ENCODE results near the gene SLF2.
"Not testable (repeated sequence)": the region's sequence is repeated elsewhere in the genome, so short reads cannot be mapped to it uniquely, and the experiment has no call there.

The SLF2 gene

DNA sequence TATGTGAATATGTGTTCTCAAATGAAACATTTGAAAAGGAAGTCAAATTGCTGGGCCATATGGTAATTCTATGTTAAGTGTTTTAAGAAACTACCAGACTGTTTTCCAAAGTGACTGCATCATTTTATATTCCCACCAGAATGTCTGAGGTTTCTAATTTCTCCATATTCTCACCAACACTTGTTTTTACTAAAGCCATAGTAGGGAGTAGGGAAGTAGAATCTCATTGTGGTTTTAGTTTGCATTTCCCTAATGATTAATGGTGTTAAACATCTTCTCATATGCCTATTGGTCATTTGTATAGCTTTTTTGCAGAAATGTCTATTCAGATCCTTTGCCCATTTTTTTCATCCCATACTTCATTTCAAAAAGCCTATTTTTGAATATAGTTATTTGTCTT, 47.5 kb downstream of the SLF2 start:
- no peak for DNase-seq (ENCODE audit: low read depth in 1 of 2, low spot score in 1 of 2)

DNA sequence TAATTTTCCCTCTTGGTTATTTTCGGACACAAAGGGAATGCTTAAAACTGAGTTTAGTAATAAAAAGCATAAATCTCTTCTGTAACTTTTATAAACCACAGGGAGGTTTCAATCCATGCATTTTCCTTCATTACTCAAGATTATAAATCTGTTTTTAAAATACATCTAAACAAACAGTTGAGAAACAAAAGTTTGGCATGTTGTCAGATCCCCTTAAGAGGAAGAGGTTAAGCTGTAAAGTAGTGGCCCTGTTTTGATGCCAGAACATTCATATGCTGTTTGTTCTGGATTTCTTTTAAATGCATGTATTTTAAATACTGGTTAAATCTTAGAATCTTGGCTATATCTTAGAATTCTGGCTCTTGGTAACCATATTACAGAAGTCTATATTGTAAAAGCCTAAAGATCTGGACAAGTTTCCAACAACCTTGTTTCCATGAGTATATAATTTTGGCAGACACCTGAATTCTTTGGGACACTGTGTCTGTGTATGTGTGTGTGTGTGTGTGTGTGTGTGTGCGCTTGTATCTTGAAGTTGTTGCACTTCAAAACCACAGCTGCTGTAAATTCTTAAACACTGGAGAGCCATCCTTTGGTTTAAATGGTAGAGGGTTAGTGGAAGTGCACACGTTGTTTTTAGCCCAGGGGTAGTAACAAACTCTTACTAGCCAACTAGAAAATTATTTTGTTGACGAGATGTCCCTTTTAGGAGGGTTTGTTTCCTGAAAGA, 49.8 kb downstream of the SLF2 start:
- no peak for DNase-seq (ENCODE audit: low read depth in 1 of 2, low spot score in 1 of 2)

DNA sequence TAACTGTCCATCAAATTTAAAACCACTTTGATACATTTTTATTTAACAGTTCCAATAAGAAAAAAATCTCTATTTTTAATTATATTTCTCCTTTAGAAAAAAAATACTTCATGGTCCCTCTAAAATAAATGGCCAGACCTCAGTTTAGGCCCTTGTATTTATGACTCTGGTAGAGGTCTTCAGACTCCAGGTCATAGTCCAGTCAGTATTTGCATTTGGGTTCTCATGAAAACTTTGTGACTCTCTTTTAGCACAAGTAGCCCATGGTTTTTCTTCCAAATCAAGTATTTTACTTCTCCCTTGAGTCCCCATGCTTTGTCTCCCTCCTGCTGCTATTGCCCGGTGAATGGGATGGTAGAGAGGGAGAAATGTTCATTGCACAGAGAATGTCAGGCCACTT, 51.1 kb downstream of the SLF2 start:
- DNase-seq (ENCODE audit: low read depth in 1 of 2, low spot score in 1 of 2), result no peak

DNA sequence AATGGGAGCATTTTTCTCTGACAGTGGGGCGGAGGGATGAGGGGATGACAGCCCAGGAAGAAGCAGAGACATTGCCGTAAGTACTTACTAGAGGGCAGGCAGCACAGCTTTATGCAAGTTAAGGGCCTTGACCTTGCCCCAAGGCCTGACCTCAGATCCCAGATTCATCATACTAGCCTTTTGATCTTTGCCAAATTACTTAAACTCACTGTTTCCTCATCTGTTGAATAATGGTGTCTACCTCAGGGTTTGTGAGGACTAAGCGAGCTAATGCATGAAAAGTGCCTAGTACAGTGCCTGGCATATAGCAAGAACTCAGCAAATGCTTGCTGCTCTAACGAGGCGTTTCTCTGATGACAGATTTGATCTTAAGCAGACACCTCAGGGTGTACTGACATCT, 53.1 kb downstream of the SLF2 start:
- no peak for DNase-seq (ENCODE audit: low read depth in 1 of 2, low spot score in 1 of 2)

DNA sequence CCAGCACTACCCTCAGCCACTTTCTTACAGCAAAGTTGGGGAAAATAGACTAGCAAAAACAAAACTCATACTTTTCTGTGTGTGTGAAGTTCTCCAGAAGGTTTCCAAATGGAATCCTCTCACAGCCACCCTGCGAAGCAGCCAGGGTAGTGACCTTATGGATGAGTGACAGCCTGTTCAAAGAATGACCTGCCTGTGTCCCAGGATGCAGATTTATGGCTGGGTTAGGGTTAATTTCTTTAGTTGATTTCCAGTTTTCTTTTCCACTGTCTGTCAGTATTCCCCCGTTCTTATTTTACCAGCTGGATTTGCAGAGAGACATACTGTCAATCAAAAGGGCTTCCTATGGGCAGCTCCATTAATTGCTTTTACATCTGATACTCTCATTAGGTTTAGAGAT, 54.1 kb downstream of the SLF2 start:
- no peak for DNase-seq (ENCODE audit: low read depth in 1 of 2, low spot score in 1 of 2)

DNA sequence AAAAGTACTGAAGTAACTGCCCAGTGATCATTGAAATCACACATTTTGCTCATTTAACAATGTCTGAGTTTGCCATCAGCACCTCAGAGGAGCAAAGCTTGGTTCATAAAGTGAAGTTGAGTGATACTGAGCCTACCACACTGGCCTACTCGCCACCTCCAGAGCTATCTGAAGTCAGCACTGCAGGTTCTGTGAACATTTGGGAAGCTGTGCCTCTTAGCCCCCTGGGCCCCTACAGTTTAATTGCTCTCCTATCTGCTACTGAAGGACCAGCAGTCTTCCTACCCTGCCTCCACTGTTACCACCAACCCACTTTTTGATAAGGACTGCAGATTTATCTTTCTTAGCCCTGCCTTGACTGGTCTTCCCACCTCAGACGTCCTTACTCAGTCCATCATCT, 54.6 kb downstream of the SLF2 start:
- no peak for DNase-seq (ENCODE audit: low read depth in 1 of 2, low spot score in 1 of 2)

DNA sequence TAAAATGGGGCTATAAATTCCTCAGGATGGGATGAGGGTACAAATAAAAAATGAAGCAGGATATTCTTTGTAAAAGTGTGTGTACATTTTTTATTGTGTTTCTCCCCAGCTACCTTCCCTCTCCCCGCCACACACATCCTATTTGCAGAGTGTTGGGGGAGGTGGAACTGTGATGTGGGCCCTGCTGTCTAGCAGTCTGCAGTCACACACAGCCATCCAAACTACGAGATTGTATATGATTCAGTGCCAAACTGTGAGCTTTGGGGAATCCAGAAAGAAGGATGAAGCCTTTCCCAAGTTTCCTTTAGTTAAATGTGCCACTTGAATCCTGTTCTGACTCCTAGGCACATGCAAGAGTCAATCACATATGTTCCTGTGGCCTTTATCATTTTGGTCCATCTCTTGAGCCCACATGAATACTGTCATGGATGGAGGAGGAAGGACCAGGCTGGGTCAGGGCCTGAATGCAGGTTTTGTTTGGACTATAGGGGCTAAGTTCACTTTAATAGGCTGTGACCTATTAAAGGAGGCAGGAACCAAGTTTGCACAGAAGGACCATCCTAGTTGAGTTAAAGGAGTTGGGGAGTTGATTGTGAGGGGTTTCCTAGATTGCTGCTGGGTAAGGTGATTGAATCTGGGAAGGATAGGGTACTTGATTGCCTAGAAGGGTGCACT, 55.4 kb downstream of the SLF2 start:
- DNase-seq (ENCODE audit: low read depth in 1 of 2, low spot score in 1 of 2), result no peak

DNA sequence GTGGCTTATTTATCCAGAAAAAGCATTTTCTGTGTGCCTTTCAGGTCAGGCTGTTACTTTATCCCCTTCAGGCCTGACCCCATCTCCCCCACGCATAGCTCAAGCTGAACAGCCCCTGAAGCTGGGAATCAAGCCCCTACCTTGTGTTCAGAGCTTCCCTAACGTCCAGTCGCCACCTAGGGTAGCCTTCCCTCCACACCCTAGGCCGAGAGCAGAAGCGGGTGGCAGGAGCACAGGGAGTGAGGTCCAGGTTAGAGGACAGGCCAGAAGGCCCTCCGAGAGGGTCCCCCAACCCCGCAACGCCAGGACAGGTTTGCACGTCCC, 56.1 kb downstream of the SLF2 start:
- DNase-seq (ENCODE audit: low read depth in 1 of 2, low spot score in 1 of 2), result no peak

DNA sequence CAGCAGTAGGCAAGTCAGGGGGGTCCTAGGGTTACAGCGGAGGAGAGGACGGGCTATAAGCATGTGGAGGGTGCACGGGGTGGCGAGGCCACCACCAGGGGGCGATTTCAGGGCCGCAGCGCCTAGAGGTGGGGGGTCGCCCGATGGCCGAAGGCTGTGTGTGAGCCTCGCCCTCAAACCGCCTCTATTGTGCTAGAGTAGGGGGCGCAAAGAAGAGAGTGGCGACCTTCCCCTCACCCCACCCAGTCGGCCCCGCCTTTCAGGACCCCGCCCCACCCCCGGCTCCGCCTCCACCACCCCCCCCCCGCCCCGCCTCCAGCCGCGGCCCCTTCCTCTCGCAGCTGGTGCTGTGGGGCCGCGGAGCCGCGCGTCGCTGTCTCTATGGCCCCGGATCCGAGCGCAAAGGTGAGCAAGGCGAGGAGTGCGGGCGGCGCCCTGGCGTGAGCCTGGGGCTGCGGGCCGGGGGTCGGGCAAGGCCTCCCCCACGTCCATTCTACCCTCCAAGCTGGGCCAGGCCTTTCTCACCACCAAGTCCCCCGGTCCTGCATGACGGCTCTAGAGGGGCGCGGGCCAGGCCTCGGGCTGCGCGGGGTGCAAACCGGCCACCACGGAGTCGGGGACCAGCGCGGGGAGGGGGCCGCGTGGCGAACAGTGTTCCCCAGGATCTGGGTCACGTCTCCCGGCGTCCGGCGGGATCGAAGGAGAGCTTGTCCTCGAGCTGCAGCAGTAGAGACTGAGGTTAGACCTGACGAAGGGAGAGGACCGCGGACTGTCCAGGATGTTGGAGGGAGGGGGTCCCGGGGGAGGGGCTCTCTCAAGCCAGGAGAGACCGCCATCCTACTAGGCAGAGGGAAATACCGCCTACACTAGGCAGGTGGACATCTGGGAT, 56.7 kb downstream of the SLF2 start, which contains the start of gene SEMA4G:
Gene SEMA4G, plus strand, starts transcription at position 318 of the 889 bp plus-strand sequence. CDS start 3,409 bp downstream, outside the sequence.
- DNase-seq (ENCODE audit: low read depth in 1 of 2, low spot score in 1 of 2), result peak in 1 of 2 donors; percentile 18

DNA sequence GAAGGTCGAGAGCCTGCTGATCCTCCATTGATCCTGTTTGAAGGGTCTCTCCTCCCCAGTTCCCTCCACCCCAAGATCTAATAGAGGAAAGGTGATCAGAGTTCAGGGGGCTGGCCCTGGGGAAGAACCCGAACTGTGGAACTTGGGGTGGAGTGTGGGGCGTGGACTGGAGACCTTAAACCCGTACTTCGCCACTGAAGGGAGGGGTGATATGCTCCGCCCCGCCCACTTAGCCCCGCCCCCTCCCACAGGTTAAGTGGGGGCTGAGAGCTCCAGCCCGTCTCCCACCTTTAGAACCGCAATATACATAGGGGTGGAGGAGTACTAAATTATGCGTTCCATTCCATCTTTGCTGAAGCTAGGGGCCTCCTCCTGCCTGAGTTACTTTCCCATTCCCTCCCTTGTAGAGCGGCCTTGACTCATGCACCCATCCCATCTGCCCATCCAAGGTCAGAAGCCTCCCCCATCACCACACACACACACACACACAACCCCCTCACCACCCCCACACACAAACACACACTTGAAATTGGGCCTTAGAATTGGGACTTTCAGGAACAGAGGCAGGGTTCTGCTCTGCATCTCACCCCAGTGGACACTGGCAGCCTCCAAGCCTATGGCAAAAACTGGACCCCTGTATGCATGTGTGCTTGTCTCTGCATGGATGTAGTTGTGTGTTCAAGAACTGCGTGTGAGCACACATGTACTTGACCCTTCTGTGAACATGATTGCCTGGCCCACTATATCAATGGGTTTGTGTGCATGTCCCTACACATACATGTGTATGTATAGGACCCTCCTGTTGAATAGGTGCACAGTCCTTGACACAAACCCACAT, 57.5 kb downstream of the SLF2 start:
- peak in 1 of 2 donors; percentile 15 for DNase-seq (ENCODE audit: low read depth in 1 of 2, low spot score in 1 of 2)

DNA sequence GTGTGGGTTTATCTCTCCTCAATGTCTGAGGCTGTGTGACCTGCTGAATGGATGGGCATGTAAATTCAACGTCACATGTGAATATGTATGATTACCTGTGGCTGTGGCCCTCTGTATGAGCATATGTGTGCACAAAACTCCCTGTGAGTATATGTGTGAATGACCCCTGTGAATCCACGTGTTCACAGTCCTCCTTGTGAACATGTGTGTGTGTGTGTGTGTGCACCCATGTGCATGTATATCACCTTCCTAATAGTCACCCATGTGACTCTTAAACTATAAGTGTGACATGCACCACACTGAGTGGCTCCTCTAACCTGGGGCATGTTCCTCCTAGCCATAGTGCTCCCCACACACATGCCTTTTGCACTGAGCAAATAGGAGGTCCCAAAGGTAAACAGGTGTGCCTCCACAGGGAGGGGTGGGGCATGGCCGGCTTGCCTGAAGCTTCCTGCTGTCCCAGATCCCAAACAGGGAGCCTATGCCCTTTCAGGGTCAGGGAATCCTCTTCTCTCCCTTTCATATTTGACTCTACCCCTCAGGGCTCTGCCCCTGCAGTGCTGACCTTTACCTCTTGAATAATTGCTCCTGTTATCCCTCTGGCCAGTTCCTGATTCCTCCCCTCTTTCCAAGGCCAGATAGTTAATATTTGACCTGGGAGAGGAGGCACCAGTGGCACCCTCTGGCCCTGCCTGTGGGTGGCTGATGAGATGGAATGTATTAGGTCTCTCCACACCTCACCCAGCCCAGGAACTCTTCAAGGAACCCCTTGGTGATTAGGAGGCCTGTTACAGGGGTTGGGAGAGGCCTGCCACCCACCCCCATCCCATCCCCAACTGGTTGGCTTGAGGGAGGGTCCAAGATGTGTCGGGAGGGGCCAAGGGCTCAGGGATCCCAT, 58.4 kb downstream of the SLF2 start:
- DNase-seq (ENCODE audit: low read depth in 1 of 2, low spot score in 1 of 2), result no peak

DNA sequence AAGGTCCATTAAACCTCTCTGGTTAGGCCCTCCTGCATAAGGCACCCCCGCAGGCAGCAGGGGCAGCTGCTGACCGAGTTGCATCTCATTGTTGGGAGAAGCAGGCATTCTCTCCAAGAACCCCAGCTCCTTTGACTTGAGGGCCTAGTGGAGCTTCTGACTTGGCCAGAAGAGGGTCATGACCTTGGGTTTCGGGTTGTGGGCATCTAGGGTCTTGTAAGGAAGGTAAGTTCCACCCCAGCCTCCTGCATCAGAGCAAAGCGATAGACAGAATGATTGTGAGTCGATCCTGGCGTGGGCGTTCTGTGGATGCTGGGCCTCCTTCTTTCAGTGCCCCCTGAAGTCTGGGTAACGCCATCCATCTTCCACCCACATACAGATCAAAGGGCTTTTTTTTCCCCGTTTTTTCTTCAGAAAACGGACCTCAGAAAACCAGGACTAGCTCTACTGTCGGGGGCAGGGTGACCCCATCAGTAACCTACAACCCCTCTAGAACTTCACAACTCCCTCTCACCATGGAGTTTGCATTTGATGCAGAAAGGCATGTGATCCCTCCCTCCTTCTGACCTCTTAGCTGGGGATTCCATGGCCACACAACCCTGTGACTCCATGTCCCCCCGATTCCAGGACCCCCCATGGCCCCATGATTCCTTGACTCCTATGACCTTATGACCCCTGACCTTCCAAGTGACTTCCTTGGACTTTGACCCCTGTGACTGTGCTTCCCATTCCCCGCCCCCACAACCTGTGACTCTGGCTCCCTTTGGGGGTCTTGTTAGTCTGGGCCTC, 59.5 kb downstream of the SLF2 start:
- no peak for DNase-seq (ENCODE audit: low read depth in 1 of 2, low spot score in 1 of 2)

DNA sequence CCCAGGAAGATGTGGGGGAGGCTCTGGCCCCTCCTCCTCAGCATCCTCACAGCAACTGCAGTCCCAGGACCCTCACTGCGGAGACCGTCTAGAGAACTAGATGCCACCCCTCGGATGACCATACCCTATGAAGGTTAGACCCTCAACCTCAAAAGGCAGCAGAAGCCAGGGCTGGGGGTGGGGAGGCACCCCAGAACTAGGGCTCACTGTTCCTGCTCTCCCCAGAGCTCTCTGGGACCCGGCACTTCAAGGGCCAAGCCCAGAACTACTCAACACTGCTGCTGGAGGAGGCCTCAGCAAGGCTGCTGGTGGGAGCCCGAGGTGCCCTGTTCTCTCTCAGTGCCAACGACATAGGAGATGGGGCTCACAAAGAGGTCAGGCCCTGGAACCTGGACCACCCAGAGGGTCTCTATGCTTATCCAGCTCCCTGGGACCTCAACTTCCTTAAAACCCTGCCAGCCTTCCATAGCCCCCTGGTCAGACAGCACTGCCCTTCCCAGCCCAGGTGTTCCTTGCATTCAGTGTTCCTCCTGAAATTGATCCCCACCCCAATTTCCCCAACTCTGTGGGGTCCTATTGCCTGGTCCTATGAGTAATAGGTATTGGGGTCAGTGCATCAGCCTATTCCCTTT, 60.3 kb downstream of the SLF2 start:
- no peak for DNase-seq (ENCODE audit: low read depth in 1 of 2, low spot score in 1 of 2)

DNA sequence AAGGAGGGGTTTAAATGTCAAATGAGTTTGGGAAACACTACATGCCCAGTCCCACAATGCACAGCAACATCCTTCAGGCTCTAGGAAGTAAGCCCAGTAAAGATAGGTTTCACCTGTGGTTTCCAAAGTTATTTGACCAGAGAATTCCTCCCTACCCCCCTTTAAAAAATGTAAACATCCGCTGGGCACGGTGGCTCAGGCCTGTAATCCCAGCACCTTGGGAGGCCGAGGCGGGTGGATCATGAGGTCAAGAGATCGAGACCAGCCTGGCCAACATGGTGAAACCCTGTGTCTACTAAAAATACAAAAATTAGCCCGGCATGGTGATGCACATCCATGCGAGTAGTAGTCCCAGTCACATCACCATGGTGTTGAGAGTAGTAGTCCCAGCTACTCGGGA, 62.6 kb downstream of the SLF2 start:
- not testable (repeated sequence) for DNase-seq (ENCODE audit: low read depth in 1 of 2, low spot score in 1 of 2)

DNA sequence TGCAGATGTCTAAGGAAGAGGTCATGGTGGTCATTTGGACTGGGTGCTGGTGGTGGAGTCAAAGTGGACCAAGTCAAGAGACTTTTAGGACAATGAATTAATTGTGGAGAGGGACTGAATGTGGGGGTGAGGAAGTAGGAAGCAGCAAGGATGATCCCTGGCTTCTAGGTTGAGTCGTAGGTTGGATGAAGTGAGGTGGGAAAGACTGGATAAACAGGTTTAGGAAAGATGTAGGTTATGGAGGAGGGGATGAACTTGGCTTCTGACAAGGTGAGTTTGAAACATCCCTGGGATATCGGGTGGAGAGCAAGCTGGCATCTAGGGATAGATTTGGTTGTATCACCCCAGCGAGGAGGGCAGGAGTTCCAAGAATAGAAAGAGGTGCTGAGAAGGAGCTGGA, 64.1 kb downstream of the SLF2 start:
- no peak for DNase-seq (ENCODE audit: low read depth in 1 of 2, low spot score in 1 of 2)

DNA sequence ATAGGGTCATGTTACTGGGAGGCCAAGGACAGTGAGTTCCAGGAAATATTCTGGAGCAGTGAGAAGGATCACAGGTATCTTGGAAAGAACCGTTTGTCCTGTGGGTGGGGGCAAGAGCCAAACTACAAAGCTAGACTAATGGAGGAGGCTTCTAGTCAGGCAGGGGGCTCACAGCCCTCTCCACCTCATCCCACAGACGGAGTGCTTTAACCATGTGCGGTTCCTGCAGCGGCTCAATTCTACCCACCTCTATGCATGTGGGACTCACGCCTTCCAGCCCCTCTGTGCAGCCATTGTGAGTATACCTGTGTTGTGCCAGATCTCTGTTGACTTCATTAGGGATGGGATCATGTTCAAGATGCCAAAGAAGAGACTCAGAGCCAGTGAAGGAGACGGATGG, 64.7 kb downstream of the SLF2 start:
- no peak for DNase-seq (ENCODE audit: low read depth in 1 of 2, low spot score in 1 of 2)

DNA sequence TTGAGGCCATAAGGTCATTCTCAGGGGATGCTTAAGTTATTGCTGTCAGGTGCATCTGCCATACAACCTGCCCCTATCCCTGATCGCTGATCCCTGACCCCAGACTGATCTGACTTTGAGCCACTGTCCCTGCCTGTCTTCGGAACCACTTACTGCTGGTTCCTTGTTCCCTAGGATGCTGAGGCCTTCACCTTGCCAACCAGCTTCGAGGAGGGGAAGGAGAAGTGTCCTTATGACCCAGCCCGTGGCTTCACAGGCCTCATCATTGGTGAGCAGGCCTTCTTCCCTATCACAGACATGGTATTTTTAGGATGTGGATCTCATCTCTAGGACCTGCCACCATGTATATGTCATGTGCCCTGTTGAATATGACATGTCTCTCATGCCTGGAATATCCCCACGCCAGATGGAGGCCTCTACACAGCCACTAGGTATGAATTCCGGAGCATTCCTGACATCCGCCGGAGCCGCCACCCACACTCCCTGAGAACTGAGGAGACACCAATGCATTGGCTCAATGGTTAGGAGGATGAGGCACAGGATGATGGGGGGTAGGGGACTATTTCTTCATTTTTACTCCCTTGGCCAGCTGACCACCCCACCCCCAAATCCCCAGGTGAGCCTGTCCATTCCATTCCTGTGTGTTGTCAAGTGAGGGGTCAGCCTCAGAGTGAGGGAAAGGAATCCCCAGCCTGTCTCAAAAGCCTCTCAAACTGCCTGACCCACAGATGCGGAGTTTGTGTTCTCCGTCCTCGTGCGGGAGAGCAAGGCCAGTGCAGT, 65.5 kb downstream of the SLF2 start:
- DNase-seq (ENCODE audit: low read depth in 1 of 2, low spot score in 1 of 2), result no peak

DNA sequence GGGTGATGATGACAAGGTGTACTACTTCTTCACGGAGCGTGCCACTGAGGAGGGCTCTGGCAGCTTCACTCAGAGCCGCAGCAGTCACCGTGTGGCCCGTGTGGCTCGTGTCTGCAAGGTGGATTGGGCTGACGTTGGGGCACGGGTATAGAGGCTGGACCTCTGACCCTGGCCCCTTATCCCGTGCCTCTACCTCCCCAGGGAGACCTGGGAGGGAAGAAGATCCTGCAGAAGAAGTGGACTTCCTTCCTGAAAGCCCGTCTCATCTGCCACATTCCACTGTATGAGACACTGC, 66.1 kb downstream of the SLF2 start:
- no peak for DNase-seq (ENCODE audit: low read depth in 1 of 2, low spot score in 1 of 2)
